GM12864 (cell line): ENCODE measurements around the gene LZTS2.

Source experiments
- DNase-seq: peaks from one replicate; pipeline ENCODE4 v3.0.0-alpha.2; 2011; ENCODE audit warnings: low read depth
- H3K4me3 ChIP-seq: 2 replicates; pipeline ENCODE4 v1.5.1; 2011; ENCODE audit warnings: mild to moderate bottlenecking, low read depth, low read length, control low read depth
- TF ChIP-seq, protein P1 (sequence below): IDR thresholded peaks from 2 replicates; pipeline ENCODE4 v1.5.1; 2011; ENCODE audit warnings: low read depth, mild to moderate bottlenecking, moderate library complexity, low read length, control low read depth, inconsistent platforms; ENCODE audit errors: missing control alignments

Gene LZTS2

DNA sequence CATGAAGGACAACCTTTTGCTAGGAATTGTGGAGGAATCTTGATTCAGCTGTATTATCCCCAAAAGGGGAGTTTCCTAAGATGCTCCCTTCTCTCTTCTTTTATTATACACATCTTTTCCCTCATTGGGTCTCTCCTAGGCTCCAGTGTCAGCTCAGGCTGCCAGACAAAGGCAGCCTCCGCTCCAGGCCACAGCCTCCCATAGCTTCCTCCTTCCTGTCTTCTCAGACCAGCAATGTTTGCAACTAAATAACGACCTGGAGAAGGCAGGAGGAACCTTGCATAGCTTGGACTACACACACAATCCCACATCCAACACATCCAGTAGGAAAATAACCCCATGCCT is 43.7 kb downstream of the LZTS2 start:
- no peak for DNase-seq
- peak overlapping the region; percentile 68 for H3K4me3 ChIP-seq
- TF ChIP-seq, protein P1, sequence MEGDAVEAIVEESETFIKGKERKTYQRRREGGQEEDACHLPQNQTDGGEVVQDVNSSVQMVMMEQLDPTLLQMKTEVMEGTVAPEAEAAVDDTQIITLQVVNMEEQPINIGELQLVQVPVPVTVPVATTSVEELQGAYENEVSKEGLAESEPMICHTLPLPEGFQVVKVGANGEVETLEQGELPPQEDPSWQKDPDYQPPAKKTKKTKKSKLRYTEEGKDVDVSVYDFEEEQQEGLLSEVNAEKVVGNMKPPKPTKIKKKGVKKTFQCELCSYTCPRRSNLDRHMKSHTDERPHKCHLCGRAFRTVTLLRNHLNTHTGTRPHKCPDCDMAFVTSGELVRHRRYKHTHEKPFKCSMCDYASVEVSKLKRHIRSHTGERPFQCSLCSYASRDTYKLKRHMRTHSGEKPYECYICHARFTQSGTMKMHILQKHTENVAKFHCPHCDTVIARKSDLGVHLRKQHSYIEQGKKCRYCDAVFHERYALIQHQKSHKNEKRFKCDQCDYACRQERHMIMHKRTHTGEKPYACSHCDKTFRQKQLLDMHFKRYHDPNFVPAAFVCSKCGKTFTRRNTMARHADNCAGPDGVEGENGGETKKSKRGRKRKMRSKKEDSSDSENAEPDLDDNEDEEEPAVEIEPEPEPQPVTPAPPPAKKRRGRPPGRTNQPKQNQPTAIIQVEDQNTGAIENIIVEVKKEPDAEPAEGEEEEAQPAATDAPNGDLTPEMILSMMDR = no peak

DNA sequence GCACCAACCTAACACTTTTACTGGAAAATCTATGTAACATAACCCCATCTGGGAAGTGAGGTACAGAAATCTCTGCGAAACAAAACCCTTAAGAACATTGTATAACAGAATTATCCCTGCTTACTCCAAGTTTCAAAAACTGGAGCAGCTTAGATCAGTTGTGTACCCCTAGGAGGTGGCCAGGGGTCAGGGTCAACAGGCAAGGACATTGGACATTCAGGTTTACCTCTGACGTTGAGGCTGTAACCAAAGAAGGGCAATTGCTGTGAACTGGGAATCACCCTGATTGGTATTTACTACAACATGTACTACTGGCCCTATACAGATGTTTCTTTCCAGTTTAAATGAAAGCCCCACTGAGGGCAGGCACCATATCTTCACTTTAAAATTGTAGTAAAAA is 44.5 kb downstream of the LZTS2 start:
- TF ChIP-seq, protein P1 = no peak
- no peak for DNase-seq
- no peak overlapping the region for H3K4me3 ChIP-seq

- TF ChIP-seq, protein P1 = no peak
- no peak for DNase-seq
- H3K4me3 ChIP-seq = no peak overlapping the region
These were observed 47.0 kb downstream of the LZTS2 start for GRCh38 chr10:101046332-101047238.

- DNase-seq = no peak
- TF ChIP-seq, protein P1 = no peak
- no peak overlapping the region for H3K4me3 ChIP-seq
These were observed 47.7 kb downstream of the LZTS2 start for GRCh38 chr10:101047268-101047667.

- no peak for DNase-seq
- H3K4me3 ChIP-seq = no peak overlapping the region
- TF ChIP-seq, protein P1 = no peak
These were observed 48.6 kb downstream of the LZTS2 start for GRCh38 chr10:101047961-101048892.

DNA sequence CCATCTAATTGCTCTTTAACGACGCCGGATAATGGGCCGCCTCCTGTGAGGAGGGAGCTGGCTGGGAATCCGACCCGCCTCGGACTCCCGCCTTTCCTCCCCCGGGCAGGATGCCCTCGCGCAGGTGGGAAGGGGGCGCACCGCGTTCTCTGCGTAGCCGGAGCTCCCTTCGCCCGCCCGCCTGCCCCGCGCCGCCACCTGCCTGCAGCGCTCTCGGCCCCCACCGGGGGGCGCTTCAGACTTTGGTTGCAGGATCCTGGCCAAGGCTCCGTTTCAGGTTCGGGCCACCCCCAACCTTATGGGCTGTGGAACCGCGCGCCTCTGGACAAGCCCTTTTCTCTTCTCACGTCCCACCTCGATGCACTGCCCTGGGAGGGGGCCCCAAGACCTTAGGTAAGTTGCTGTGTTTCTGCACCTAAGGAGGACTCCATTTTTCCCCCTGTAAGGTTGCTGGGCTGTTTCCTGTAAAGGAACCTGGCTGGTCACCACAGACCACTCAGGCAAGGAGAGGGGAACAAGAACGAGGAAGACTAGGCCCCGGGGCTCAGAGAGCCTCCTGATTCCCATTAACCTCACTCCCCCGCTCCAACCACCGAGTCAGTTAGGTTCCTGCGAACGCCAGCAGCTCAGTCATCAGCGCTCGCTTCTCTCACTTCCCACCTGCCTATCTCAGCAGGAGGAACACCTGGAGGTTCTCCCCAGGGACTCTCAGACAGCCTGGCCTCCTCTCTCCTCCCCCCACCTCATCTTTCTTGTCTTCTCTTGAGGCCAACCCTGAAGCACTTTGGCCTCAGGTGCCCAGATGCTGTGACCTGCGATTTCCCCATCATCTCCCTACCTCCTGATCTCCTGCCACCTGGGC is 50.8 kb downstream of the LZTS2 start:
- TF ChIP-seq, protein P1 = peak; percentile 85
- no peak for DNase-seq
- H3K4me3 ChIP-seq = peak overlapping the region; percentile 2
